OCI-LY3 (cell line): ENCODE data around the gene RTBDN.
"Not testable (repeated sequence)": the region's sequence is repeated elsewhere in the genome, so short reads cannot be mapped to it uniquely, and the experiment has no call there.

Source experiments
- EZH2phosphoT487 ChIP-seq: fragments of 200-600 bp; shearing (Covaris generic); IDR thresholded peaks from 2 replicates; pipeline ENCODE4 v1.6.1; 2018; ENCODE audit warnings: antibody characterized with exemption, mixed run types, low read depth
- TF ChIP-seq, protein P1 (sequence below): fragments of 200-600, 300-600 bp; sonication (generic); IDR thresholded peaks from 2 replicates; pipeline ENCODE4 v1.5.1; 2014; ENCODE audit warnings: antibody characterized with exemption, low read length, low read depth

DNA sequence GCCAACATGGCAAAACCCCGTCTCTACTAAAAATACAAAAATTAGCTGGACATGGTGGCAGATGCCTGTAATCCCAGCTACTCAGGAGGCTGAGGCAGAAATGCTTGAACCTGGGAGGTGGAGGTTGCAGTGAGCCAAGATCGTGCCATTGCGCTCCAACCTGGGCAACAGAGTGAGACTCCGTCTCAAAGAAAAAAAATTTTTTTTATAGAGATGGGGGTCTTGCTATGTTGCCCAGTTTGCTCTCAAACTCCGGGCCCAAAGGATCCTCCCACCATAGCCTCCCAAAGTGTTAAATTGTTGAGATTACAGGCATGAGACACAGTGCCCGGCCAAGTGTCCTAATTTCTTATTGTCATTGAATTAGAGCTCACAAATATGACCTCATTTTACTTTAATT lies 17.2 kb downstream of the RTBDN start:
- TF ChIP-seq EZH2phosphoT487: not testable (repeated sequence)
- TF ChIP-seq, protein P1, sequence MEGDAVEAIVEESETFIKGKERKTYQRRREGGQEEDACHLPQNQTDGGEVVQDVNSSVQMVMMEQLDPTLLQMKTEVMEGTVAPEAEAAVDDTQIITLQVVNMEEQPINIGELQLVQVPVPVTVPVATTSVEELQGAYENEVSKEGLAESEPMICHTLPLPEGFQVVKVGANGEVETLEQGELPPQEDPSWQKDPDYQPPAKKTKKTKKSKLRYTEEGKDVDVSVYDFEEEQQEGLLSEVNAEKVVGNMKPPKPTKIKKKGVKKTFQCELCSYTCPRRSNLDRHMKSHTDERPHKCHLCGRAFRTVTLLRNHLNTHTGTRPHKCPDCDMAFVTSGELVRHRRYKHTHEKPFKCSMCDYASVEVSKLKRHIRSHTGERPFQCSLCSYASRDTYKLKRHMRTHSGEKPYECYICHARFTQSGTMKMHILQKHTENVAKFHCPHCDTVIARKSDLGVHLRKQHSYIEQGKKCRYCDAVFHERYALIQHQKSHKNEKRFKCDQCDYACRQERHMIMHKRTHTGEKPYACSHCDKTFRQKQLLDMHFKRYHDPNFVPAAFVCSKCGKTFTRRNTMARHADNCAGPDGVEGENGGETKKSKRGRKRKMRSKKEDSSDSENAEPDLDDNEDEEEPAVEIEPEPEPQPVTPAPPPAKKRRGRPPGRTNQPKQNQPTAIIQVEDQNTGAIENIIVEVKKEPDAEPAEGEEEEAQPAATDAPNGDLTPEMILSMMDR: not testable (repeated sequence)
